Dermis microvascular lymphatic vessel endothelial cell (primary cell): ENCODE results near the gene INTS4. TPM values are rescaled to one million over a fixed set of nuclear protein-coding genes. Genes with fewer than 3 reads are reported as not detected.
"Not testable (repeated sequence)": the region's sequence is repeated elsewhere in the genome, so short reads cannot be mapped to it uniquely, and the experiment has no call there.

Experiments
- DNase-seq, 2 donors: peaks; one replicate each; pipeline versions ENCODE4 v3.0.0 to v3.0.0-alpha.2; 2010; ENCODE audit warnings: low read depth in 2 of 2
- total RNA-seq: library from RNA; depleted of rRNA; stranded (reverse); fragments of >200 nt; gene quantifications from 2 replicates; pipeline ENCODE4 v1.2.1, GENCODE V29; 2014

Gene INTS4
- total RNA-seq, 1 donor from 2014 or later: 27.1 TPM

GRCh38 chr11:77959434-77959833 lies 35.0 kb downstream of the INTS4 start:
- DNase-seq: no peak

DNA sequence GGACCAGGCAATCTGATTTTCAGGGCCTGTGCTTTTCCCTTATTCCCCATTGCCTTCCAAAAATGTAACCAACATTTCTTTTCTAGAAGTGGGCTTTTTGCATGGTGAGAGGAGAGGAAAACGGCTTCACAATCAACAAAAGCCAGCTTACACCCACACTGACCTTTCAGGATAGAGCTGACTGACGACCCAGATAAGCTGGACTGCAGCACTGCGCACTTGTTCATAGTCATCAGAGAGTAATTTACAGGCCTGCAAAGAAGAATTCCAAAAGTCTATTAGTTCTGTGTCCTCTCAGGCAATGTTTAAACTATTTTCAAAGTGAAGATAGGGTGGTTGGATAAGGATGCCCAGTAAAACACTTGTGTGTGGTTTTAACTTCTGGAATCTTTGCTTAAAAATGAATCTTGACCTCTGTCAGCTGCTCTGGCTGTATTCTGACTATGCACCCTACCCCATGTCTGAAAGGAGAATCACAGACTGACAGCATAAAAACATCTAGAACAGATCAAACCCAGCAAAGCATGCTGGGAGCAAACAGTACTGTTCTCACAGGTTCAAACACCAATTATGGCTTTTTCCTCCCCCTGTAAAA lies 35.8 kb downstream of the INTS4 start:
- DNase-seq: peak in 1 of 2 donors; percentile 17

GRCh38 chr11:77943296-77943695 lies 51.2 kb downstream of the INTS4 start:
- not testable (repeated sequence) for DNase-seq

DNA sequence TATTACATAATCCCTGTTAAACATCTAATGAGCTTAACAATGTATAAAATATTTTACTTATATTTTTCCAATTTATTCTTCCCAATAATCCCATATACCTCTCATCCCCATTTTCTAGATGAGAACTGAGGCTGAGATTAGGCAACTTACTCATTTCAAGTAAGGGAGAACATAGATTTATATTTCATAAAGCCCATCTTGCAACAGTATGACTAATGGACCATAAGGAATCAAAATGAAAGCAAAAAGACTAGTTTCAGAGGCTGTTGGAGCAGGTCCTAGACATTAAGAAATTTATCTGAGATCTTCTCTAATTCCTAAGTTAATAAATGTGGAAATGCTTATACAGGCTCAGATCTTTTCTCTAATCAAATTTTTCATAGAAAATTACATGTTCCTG lies 52.0 kb downstream of the INTS4 start:
- DNase-seq: not testable (repeated sequence)

- DNase-seq: not testable (repeated sequence)
Observed at GRCh38 chr11:77933596-77933995, 60.9 kb downstream of the INTS4 start.

DNA sequence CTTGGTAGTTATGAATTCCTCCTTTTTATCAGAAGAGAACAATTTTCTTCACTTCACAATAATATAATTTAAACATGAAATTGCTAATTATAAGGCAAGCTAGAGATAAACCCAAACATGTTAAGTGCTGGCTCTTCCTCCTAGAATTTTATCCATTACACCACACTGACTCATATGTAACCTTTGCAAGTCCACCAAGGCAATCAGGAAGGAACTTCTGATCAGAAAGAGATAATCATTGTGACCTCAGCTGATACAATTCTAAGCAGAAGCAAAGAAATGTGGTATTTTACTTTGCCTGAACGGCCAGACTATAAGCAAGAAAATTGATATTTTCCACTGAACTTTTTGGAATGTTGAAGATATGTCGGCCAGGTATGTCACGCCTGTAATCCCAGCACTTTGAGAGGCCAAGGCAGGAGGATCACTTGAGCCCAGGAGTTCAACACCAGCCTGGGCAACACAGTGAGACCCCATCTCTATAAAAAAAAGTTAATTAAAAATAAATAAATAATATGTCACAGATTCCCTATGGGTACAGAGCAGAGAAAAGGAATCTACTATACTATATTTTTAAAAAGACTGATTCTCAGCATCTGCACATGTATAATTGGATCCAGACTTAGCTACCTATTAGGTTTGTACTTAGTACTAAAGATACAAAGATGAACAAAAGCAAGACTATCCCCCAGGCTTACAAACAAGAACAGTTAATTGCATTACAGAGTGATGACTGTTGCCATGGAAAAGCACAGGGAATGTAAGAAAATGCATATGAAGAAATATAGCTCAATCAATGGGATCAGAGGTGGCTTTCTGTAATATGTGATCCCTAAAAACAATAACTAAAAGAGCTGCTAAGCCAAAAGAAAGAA lies 63.9 kb downstream of the INTS4 start:
- DNase-seq: peak; percentile 2 to 67

DNA sequence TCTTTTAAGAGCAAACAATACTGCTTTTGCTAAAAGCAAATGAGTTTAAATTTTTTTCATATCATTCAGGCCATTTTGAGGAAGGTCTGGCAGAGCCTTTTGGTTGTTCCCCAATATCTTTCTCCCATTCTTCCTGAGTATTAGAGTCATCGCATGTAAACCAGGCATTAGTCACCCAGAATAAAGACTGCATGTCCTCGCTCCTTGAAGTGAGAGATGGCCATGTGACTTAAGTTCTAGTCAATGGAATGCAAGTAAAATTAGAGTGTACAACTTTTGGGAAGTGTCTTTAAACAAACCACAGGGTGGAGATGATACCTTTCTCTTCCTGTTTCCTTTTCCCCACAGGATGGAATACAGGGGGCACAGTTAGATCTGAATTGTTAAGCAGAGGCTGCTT lies 76.8 kb downstream of the INTS4 start:
- DNase-seq: not testable (repeated sequence)

- DNase-seq: peak; percentile 80 to 91
Observed at GRCh38 chr11:77914307-77914791, 80.1 kb downstream of the INTS4 start.

DNA sequence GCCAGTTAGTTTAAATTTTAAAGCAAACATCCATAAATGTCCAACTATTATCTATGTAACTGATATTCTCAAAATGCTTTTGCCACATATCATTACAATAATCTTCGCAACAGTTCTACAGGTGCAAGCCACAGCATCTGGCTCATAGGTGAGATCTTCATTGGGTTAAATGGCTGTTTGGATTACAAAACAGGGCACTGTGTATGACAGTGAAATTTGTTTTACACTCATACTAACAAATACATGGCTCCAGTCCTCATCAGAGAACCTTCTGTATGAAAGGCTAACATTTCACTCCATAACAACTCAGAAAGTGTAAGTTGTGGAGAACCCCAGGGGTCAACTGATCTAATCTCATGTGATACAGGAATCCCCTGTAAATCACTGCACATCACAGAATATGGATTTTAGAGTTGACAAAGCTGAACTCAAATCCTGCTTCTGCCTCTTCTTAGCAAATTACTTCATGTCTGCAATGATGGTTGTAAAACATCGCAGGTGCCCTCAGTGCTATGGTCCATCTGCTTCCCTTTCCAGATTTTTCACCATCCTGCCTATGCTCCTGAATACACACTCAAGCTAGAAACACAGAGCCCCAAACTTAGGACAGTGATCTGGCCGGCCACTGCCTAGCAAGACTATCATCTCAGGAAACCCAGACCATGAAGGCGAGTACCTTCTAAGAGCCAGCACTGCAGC lies 80.7 kb downstream of the INTS4 start:
- DNase-seq: peak; percentile 57 to 71

GRCh38 chr11:77910828-77911227 lies 83.6 kb downstream of the INTS4 start:
- DNase-seq: peak in 1 of 2 donors; percentile 8

GRCh38 chr11:77909277-77909676 lies 85.2 kb downstream of the INTS4 start:
- DNase-seq: no peak

- no peak for DNase-seq
Observed at GRCh38 chr11:77908835-77909234, 85.6 kb downstream of the INTS4 start.

DNA sequence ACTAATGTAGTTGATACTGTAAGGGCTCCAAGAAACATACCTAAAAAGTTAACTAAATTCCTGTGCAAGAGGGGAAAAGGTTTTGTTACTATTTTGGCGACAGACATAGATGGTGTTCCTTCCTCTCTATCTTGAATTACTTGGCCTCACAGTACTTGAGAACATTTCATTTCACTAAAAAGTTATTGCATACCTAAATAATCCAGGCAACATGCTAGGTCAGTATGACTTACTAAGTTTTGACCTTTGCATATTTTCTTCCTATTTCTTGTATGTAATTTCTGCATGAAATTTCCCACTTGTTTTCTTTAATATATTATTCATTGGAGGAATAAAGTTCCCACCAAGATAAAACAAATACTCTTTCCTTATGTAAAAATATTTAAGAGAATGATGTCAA lies 99.5 kb downstream of the INTS4 start:
- DNase-seq: not testable (repeated sequence)

- DNase-seq: not testable (repeated sequence)
Observed at GRCh38 chr11:77891703-77892102, 102.8 kb downstream of the INTS4 start.

DNA sequence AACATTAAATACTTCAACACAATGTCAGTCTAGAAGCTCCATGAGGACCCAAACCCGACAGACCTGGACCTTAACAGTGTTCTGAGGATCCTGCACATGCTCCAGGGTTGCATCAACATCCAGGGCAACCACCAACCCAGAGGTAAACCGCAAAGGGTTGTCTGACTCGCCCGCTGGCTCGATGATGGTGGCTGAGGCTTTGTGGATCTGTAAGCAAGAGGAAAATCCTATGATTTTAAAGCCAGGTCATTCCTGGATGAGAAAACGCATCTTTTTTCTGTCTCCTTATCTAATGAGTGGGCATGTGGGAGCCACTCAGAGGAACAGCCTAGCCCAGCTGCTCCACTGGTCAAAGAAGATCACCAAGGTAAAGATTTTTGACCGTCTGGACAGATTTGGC lies 103.2 kb downstream of the INTS4 start:
- peak in 1 of 2 donors; percentile 10 for DNase-seq

DNA sequence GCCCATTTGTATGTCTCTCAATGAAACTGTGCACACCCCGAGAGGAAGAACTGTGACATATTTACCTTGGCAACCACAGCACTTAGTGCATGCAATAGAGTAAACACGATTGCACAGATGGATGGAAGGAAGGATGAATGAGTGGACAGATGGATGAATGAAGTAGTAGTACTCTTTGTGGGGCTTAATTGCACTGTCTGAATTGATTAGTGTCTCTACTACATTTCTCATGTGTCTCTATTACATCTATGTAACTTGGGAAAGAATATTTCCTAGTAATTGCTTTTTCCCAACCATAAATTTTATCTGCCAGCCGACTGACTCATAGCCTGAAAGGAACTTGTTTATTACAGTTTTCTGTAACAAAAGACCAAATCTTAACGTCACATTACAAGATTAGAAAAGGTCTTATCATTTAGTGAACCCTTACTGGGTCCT lies 103.8 kb downstream of the INTS4 start:
- peak; percentile 15 to 63 for DNase-seq

DNA sequence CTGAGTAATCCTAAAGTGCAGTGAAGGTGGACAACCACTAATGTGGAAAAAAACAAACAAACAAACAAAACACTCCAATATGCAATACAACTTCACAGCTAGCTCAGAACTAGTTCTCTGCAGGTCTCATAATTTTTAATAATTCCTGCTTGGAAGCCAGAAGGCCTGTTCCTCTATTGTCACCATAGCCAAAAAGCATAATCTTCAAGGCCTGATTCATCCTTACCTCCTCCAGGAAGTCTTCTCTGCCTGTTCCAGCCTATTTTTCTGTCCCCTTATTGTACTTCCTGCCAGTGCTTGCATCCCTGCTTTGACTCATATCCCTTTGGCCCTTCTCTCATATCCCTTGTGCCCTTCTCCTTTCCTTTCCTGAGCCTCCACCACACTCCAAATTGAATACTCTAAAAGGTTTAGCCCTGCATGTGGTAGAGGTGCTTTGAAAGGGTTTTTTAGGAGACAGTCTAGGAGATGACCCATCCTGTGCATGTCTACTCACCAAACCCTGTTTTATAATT lies 104.3 kb downstream of the INTS4 start:
- peak in 1 of 2 donors; percentile 53 for DNase-seq

- DNase-seq: not testable (repeated sequence)
Observed at GRCh38 chr11:77889045-77889444, 105.4 kb downstream of the INTS4 start.

DNA sequence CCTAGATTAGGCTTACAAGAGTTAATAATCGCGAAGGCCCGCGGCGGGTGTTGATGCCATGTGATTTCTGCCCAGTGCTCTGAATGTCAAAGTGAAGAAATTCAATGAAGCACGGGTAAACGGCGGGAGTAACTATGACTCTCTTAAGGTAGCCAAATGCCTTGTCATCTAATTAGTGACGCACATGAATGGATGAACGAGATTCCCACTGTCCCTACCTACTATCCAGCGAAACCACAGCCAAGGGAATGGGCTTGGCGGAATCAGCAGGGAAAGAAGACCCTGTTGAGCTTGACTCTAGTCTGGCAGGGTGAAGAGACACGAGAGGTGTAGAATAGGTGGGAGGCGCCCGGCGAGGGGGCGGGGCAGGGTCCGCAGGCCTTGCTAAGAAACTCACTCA lies 108.1 kb downstream of the INTS4 start:
- peak; percentile 5 to 9 for DNase-seq

DNA sequence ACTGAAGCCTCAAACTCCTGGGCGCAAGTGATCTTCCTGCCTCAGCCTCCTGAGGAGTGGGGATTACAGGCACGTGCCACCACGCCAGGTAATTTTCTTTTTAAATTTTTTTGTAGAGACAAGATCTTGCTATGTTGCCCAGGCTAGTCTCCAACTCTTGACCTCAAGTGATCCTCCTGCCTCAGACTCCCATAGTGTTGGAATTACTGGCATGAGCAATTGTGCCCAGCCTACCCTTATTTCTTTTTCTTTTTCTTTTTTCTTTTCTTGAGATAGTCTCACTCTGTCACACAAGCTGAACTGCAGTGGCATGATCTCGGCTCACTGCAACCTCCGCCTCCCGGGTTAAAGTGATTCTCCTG lies 109.7 kb downstream of the INTS4 start:
- DNase-seq: no peak

- DNase-seq: no peak
Observed at GRCh38 chr11:77884186-77884828, 110.2 kb downstream of the INTS4 start.
